ENCODE results near the gene TMED3.

TMED3 gene

GRCh38 chr15:79310985-79311900 lies at the start of gene TMED3:
Gene TMED3 (plus strand): TSS chr15:79311112. CDS start chr15:79311250, 138 bp downstream.
- DNase-seq: peak; percentile 68

GRCh38 chr15:79261836-79262235 lies 49.1 kb upstream of the TMED3 start:
- no peak for DNase-seq

- DNase-seq: no peak
Observed at GRCh38 chr15:79265167-79265566, 45.7 kb upstream of the TMED3 start.

- DNase-seq: no peak
Observed at GRCh38 chr15:79265987-79266579, 44.8 kb upstream of the TMED3 start.

GRCh38 chr15:79282371-79283251 lies 28.3 kb upstream of the TMED3 start, which contains the start of gene ANKRD34C:
Gene ANKRD34C (plus strand): TSS chr15:79282722. CDS start chr15:79293285, 10,563 bp downstream.
- no peak for DNase-seq

GRCh38 chr15:79283252-79284048 lies 27.5 kb upstream of the TMED3 start:
- DNase-seq: no peak

- DNase-seq: no peak
Observed at GRCh38 chr15:79290642-79291275, 20.2 kb upstream of the TMED3 start.

GRCh38 chr15:79292011-79292410 lies 18.9 kb upstream of the TMED3 start:
- DNase-seq: no peak

- no peak for DNase-seq
Observed at GRCh38 chr15:79294075-79294474, 16.8 kb upstream of the TMED3 start.

GRCh38 chr15:79296583-79296982 lies 14.3 kb upstream of the TMED3 start:
- DNase-seq: no peak

GRCh38 chr15:79299126-79299840 lies 11.6 kb upstream of the TMED3 start:
- no peak for DNase-seq

GRCh38 chr15:79299841-79300235 lies 11.1 kb upstream of the TMED3 start:
- no peak for DNase-seq

- DNase-seq: no peak
Observed at GRCh38 chr15:79307251-79307650, 3.7 kb upstream of the TMED3 start.

- DNase-seq: no peak
Observed at GRCh38 chr15:79308874-79309273, 2.0 kb upstream of the TMED3 start.

GRCh38 chr15:79310612-79310984 lies 314 bp upstream of the TMED3 start:
- DNase-seq: no peak

GRCh38 chr15:79311901-79312553 lies 1.1 kb downstream of the TMED3 start:
- no peak for DNase-seq

GRCh38 chr15:79314186-79314585 lies 3.3 kb downstream of the TMED3 start:
- DNase-seq: no peak

GRCh38 chr15:79314811-79315210 lies 3.9 kb downstream of the TMED3 start:
- no peak for DNase-seq

GRCh38 chr15:79315623-79316328 lies 4.9 kb downstream of the TMED3 start:
- DNase-seq: no peak

- no peak for DNase-seq
Observed at GRCh38 chr15:79316864-79317263, 6.0 kb downstream of the TMED3 start.
